RPMI7951 (cell line): ENCODE measurements around the gene TMOD1. TPM values are rescaled to one million over a fixed set of nuclear protein-coding genes. Genes with fewer than 3 reads are reported as not detected.
"Not testable (repeated sequence)": the region's sequence is repeated elsewhere in the genome, so short reads cannot be mapped to it uniquely, and the experiment has no call there.

Source experiments
- DNase-seq: peaks from one replicate; pipeline ENCODE4 v3.0.0-alpha.2; 2012; ENCODE audit warnings: low read depth
- total RNA-seq: library from RNA; depleted of rRNA; stranded (reverse); fragments of >200 nt; shearing (Covaris generic); gene quantifications from 2 replicates; pipeline ENCODE4 v1.2.3, GENCODE V29; 2014

TMOD1 gene
- total RNA-seq, 1 experiment from 2014 or later, result 1.3 TPM

DNA sequence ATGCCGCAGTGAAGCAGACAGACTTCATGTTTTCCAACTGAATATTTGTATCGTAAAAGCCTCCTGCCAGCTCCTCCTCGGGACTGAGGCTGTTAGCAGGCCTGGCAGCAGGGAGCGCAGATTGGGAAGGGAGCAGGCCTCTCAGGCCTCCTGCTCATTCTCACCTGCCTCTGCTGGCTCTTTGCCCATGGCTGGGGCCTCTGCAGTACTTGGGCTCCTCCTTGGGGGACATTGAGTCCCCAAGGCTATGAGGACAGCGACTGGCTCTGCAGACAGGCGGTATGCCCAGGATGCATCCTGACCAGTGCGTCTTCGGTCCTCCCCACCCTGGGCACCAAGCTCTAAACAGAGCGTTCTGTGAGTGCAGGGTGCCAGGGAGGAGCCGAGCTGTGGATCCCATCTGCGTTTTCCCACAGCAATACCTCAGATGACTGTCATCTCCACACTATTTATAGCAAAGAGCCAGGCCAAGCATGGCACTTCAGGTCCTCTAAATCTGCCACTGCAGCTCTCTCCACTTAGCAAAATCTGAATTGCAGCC is 93.0 kb downstream of the TMOD1 start:
- DNase-seq, result no peak

GRCh38 chr9:97596906-97597305 is 95.4 kb downstream of the TMOD1 start:
- no peak for DNase-seq

GRCh38 chr9:97598461-97599288 is 97.2 kb downstream of the TMOD1 start:
- DNase-seq, result peak; percentile 79

- DNase-seq, result no peak
Measured at GRCh38 chr9:97599314-97599846, 97.9 kb downstream of the TMOD1 start.

GRCh38 chr9:97600531-97601227 is 99.2 kb downstream of the TMOD1 start:
- no peak for DNase-seq

DNA sequence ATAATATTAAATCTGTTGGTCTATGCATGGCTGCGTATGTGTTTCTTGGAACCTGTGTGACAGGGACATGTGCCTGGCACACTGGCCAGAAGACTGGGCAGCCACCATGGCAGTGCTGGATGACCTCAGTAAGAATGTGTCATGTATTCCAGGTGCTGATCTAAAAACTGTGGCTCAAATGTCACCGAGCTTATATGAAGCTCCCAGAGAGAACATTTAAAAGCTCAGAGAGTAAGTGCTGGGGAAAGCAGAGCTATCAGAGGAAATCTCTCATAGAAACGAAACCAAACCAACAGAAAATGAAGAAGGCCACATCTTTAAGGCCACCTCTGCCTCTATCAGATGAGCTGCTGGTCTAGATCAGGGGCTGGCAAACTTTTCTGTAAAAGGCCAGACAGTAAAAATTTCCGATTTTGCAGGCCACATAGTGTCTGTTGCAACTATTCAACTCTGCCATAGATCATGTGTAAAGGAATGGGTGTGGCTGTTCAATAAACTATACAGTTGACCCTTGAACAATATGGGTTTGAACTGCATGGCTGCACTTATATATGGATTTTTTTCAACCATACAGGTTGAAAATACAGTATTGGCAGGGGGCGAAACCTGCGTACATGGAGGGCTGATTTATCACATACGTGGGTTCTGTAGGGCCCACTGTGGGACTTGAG is 99.9 kb downstream of the TMOD1 start:
- DNase-seq, result no peak

DNA sequence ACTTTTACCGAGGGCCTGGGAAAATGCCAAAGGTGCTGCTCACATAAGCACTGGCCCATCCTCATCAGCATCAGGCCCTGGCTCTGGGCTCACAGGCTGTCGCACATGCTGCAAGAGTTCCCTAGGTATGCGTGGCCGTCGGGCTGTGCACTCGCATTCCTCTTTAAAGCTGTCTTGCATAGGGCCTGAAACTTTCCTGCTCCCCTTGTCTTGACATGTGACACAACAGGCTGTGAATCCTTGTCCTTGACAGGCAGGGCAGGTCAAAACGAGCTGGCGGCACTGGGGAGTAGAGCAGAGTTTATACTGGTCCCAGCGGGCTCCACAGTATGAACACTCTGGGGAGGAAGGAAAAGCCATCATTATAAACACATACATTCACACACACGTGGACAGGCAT is 101.0 kb downstream of the TMOD1 start:
- DNase-seq, result no peak

DNA sequence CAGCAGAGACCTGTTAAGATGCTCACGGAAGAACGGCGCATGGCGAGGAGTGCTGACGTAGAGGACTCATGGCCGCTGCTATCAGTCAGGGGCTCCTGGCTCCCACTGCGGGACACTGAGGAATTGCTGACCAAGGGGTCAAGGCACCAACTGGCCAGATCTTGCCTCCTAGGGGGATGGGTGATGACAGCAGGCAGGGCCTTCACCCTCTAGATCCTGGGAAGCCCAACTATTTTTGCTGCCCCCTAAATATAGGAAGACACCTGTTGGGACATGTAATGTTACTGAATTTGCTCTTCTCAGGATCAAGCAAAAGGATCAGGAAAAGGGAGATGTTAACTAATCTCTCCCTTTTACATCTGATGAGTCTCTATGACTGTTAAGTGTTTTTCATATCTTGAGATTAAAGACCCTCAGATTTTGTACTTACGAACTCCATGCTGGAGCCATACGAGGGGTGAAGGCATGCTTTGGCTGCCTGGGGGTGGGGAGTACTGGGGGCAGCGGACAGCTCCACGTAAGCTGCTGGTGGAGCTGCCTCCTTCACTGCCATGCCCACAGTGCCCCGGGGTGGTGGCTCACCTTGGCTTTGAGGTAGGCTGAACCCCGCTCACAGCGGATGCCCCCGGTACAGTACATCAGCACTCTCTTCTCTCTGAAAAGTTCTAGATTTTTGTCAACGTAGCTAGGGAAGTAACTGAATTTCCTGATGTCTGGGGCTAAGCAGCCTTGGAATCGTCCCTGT is 103.6 kb downstream of the TMOD1 start:
- no peak for DNase-seq

DNA sequence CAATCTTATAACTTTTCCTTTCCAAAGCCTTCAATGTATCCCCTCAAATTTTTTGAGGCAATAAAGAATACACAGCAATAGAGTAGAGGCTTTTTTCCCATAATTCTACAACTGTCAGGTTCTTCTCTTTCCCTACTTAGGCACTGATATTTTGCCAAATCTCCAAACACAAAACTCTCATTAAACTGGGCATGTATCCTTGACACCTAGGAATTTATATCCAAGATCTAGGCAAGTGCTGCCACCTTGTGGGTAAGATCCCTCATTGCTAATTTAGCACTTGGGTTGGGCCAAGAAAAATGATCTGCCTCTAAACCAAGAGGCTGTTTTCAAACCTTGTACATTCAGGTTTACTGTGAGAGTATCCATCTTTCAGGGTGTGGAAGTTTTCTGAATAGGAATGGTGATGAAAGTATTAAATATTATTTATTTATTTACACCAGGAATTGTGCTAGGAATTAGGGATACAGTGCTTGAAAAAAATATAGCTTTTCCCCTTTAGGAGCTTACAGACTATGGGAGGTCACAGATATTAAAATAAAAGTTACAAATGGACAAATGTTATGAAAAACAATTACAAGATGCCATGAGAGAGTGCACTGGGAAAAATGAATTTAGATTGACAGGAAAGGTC is 114.1 kb downstream of the TMOD1 start:
- DNase-seq, result peak; percentile 66

- DNase-seq, result no peak
Measured at GRCh38 chr9:97617939-97618416, 116.5 kb downstream of the TMOD1 start.

DNA sequence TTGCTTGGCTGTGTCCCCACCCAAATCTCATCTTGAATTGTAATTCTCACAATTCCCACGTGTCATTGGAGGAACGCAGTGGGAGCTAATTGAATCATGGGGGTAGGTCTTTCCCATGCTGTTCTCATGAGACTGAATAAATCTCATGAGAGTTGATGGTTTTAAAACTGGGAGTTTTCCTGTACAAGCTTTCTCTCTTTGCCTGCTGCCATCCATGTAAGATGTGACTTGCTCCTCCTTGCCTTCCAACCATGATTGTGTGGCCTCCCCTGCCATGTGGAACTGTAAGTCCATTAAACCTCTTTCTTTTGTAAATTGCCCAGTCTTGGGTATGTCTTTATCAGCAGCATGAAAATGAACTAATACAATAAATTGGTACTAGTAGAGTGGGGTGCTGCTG is 118.6 kb downstream of the TMOD1 start:
- DNase-seq, result not testable (repeated sequence)

GRCh38 chr9:97622483-97622882 is 121.0 kb downstream of the TMOD1 start:
- not testable (repeated sequence) for DNase-seq

- DNase-seq, result no peak
Measured at GRCh38 chr9:97623946-97624345, 122.5 kb downstream of the TMOD1 start.

GRCh38 chr9:97625620-97626019 is 124.2 kb downstream of the TMOD1 start:
- no peak for DNase-seq

DNA sequence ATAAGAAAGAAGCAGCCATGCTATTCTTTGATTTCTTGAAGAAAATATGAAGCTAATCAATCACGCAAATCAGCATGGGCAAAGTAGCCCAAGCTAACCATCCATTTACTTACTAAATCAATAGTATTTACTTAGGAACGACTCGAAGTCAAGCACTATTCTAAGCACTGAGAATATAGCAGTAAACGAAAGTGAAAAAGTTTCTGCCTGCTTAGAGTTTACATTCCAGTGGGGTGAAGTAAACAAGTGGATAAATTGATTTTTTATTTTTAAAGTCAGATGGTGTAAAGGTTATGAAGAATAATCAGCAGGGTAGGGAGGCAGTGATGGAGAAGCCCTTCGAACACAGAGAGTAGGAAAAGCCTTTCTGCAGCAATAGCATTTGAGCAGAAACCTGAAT is 126.2 kb downstream of the TMOD1 start:
- no peak for DNase-seq

GRCh38 chr9:97628668-97629067 is 127.2 kb downstream of the TMOD1 start:
- no peak for DNase-seq

- no peak for DNase-seq
Measured at GRCh38 chr9:97629156-97629555, 127.7 kb downstream of the TMOD1 start.

DNA sequence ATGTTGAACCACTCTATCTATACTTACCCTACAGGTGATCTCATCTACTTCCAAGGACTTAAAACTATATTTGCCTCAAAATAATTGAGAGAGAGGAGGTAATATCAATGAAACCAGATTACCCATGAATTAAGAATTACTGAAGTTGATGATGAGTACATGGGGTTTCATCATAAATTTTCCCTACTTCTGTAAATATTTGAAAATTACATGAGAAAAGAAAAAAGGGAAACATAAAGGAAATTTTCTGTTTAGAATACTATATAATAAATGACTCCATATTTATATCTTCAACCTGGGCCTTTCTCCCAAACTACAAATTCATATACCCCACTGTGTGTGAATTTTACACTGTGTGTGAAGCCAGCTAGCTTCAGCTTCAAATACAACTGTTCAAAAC is 129.1 kb downstream of the TMOD1 start:
- no peak for DNase-seq

GRCh38 chr9:97632248-97632984 is 130.9 kb downstream of the TMOD1 start:
- peak; percentile 76 for DNase-seq
